Astrocyte of the cerebellum (primary cell): ENCODE results near the gene RNASE9.

Experiments
- DNase-seq: peaks from one replicate; pipeline ENCODE4 v3.0.0-alpha.2; 2011; ENCODE audit warnings: low read depth
- H3K4me3 ChIP-seq: 2 replicates; pipeline ENCODE4 v1.5.1; 2011; ENCODE audit warnings: mild to moderate bottlenecking, low read depth, low read length, moderate library complexity
- CTCF ChIP-seq: IDR thresholded peaks from 2 replicates; pipeline ENCODE4 v1.5.1; 2012; ENCODE audit warnings: low read length, low read depth, moderate library complexity, mild to moderate bottlenecking; ENCODE audit errors: missing control alignments
- in situ Hi-C: cut with HindIII; loops from 2 replicates; pipeline ENCODE4 v1.10.0; 2017; ENCODE audit warnings: low sequenced_read_pairs

RNASE9 gene

GRCh38 chr14:20559461-20559904 lies 1.4 kb downstream of the RNASE9 start:
- in situ Hi-C loops = no loop called here
- no peak for DNase-seq
- no peak for TF ChIP-seq CTCF
- H3K4me3 ChIP-seq = no peak overlapping the region

- no peak for DNase-seq
- no peak for TF ChIP-seq CTCF
- no peak overlapping the region for H3K4me3 ChIP-seq
- in situ Hi-C loops = no loop called here
Observed at GRCh38 chr14:20557212-20557542, 3.7 kb downstream of the RNASE9 start.

GRCh38 chr14:20556500-20557211 lies 4.2 kb downstream of the RNASE9 start:
- in situ Hi-C loops = no loop called here
- no peak overlapping the region for H3K4me3 ChIP-seq
- TF ChIP-seq CTCF = no peak
- no peak for DNase-seq

GRCh38 chr14:20555845-20556244 lies 5.0 kb downstream of the RNASE9 start:
- in situ Hi-C loops = no loop called here
- no peak for DNase-seq
- TF ChIP-seq CTCF = no peak
- H3K4me3 ChIP-seq = no peak overlapping the region

- in situ Hi-C loops = no loop called here
- no peak for DNase-seq
- TF ChIP-seq CTCF = no peak
- no peak overlapping the region for H3K4me3 ChIP-seq
Observed at GRCh38 chr14:20553024-20553423, 7.8 kb downstream of the RNASE9 start.

- H3K4me3 ChIP-seq = no peak overlapping the region
- no peak for TF ChIP-seq CTCF
- no peak for DNase-seq
- in situ Hi-C loops = no loop called here
Observed at GRCh38 chr14:20551606-20552005, 9.2 kb downstream of the RNASE9 start.
